Amniotic stem cell (primary cell): ENCODE measurements around the gene PARD3B.

ENCODE experiments used
- DNase-seq: peaks from one replicate; lab custom pipeline; 2025; lab: John Stamatoyannopoulos, UW

Gene PARD3B

GRCh38 chr2:204896146-204896545, 350.9 kb downstream of the PARD3B start:
- DNase-seq = no peak

DNA sequence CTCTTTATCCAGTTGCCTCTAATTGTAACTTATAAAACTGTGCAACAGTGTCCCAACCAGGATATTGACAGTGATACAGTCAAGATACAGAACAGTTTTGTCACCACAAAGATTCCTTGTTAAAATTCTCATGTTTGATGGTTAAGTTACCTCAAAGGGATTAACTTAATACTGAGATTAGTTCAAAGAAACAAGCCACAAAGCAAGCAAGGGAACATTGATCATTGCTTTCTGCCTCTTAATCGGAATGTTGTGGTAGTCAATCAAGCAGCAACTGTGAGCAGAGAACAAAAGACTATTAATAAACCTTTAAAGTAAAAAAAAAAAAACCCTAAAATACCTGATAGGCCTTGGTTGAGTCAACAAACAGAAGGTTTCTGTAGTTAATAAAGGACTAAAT, 352.3 kb downstream of the PARD3B start:
- no peak for DNase-seq

- DNase-seq = no peak
Measured at GRCh38 chr2:204898928-204899640, 353.8 kb downstream of the PARD3B start.

DNA sequence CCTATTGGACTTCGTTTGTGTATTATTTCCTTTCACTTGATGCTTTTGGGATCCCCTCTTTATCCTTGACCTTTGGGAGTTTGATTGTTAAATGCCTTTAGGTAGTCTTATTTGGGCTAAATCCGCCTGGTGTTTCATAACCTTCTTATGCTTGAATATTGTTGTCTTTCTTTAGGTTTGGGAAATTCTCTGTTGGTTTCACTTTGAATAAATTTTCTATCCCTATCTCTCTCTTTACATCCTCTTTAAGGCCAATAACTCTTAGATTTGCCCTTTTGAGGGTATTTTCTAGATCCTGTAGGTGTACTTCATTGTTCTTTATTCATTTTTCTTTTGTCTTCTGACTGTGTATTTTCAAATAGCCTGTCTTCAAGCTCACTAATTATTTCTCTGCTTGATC, 354.7 kb downstream of the PARD3B start:
- no peak for DNase-seq

- DNase-seq = no peak
Measured at GRCh38 chr2:204900487-204900886, 355.2 kb downstream of the PARD3B start.

GRCh38 chr2:204900910-204901309, 355.6 kb downstream of the PARD3B start:
- DNase-seq = no peak

DNA sequence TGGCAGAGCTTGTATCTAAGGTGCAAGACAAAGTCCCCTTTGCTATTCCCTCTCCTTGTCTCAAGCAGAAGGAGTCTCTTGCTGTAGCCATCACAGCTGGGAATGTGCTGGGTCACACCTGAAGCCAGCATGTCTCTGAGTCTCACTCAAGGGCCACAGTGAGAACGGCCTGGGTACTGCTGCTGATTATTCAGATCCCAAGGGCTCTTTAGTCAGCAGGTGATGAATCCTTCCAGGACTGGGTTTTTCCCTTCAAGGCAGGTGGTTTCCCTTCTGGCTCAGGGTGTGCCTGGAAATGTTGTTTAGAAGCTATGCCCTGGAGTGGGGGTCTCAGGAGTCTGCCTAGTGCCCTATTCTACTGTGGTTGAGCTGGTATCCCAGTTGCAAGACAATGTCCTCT, 356.3 kb downstream of the PARD3B start:
- no peak for DNase-seq

GRCh38 chr2:204909791-204910190, 364.5 kb downstream of the PARD3B start:
- DNase-seq = no peak

GRCh38 chr2:204913312-204913711, 368.0 kb downstream of the PARD3B start:
- DNase-seq = no peak

DNA sequence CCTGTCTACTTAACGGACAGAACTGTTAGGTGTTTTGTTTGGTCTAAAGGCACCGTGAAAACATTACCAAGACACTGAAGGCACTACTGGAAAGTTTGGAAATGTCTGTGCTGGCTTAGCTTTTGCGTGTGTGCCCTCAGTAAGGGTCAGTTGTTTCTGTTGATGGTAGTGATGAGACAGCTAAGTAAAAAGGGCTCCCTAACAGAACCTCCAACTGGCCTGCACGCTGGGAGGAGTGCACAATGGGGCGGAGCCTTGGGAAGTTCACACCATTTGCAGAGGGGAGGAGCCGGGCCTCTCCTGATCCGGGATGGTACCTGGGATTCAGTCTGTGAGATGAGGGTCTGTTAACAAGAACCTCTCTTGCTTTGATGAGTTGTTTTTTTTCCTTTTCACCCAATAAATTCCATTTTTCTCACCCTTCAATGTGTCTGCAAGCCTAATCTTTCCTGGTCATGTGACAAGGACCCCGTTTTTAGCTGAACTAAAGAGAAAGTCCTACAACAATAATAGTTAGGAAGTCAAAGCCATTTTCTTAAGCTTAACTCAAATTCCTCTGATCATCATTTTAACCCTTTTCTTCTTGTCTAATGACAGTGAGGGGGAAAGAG, 368.7 kb downstream of the PARD3B start:
- no peak for DNase-seq

GRCh38 chr2:204914708-204915107, 369.4 kb downstream of the PARD3B start:
- DNase-seq = no peak

GRCh38 chr2:204917089-204917701, 371.9 kb downstream of the PARD3B start:
- DNase-seq = no peak

DNA sequence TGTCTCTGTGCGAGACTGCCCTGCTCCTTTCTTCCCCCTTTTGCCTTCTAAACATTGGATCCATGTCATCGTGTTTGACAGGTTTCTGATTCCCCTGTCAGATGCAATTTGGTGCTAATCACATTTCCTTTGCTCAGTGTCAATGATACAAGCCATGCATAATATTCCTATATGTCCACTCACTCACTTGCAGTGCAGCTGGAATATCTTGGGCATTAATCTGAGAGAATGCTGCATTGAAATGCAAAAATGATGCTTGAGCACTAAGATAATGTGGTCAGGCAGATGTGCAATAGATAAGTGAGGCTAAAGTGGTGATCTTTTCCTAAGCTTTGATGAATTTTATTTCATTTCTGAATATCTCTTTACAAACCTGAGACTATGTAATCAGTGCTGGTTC, 375.5 kb downstream of the PARD3B start:
- no peak for DNase-seq

- no peak for DNase-seq
Measured at GRCh38 chr2:204923957-204924356, 378.7 kb downstream of the PARD3B start.

DNA sequence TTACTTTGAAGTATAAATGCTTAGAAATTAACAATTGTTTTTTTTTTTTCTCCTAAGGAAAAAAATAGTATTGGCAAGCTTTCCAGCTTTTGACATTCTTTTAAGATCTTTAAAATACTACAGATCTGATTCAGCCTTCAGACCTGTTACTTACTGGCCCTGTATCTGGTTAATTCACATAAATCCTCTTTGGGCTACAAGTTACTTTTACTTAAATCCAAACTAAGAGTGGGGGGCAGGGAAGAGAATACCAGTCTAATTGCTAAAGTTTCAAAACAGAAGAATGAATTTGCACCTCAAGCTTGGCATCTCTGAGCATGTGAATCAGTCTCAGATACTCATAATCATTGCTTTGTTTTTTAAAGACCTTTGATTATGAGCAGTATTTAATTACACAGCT, 386.3 kb downstream of the PARD3B start:
- DNase-seq = no peak

DNA sequence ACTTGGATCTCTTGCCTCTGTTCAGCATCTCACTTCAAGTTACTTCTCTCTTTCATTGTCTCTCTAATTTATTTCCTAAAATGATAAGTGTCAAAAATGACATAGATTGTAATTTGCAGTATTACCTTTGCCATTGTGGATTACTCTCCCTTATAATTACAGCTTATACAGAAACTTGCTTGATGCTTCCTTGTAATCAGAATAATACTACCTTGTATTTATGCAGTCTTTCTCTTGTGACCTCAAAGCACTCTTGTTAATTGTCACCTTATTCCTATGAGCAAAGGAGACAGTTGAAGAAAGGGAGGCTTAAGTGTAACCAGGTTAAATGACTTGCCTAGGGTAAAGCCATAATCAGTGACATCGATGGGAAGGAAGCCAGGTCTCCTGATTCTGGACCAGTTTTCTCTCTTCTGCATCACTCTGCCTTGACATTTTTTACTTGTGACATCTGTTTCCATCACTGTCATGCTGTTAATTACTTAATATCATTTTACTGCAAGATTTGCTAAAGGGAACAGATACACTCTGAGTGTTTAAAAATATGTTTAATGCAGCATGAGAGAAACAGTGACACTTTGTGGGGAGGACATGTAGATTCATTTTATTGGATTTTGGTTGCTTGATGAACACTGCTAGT, 388.6 kb downstream of the PARD3B start:
- no peak for DNase-seq

DNA sequence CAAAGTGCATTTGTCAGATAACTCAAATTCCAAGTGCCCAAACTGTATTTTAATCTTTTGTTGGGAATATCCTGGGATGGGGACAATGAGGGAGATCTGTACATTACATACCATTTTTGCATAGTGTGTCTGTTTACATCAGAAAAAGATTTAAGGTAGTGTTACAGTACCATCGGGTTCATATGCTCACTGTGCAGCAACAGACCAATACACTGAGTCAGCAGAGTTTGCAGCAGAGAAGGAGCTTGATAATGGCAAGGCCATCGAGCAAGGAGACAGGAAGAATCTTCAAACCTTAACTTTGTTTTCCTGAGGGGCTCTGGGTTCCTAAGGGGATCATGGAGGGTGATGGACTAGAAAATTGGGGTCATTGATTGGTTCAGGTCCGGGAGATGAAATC, 399.7 kb downstream of the PARD3B start:
- DNase-seq = no peak

- DNase-seq = no peak
Measured at GRCh38 chr2:204945376-204945775, 400.1 kb downstream of the PARD3B start.

GRCh38 chr2:204946892-204947291, 401.6 kb downstream of the PARD3B start:
- DNase-seq = no peak

- DNase-seq = no peak
Measured at GRCh38 chr2:204947405-204947804, 402.1 kb downstream of the PARD3B start.

- DNase-seq = no peak
Measured at GRCh38 chr2:204948024-204948763, 402.9 kb downstream of the PARD3B start.

DNA sequence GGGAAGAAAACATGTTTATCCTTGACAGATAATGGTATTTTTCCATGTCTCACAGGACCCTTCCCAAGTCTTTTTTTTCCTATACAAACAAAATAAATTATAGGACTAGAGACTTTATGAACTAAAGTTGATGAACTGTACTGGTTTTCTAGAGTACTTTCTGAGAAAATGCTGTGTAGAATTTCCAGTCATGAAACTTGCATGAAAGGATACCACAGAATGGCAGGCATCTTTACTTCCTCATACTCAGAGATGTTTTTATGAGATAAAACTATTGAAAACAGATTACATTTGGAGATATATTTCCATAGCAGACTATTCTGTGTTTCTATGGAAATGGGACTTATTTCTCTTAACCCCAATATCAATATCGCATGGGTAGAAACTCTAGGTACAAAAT, 403.5 kb downstream of the PARD3B start:
- DNase-seq = no peak
